HG02852 (cell line): ENCODE data around the gene RPS6KA3.

Experiments
- ATAC-seq: cut with Tn5 transposase; IDR thresholded peaks from one replicate; pipeline ENCODE4 v1.9.1; 2021; ENCODE audit warnings: mild to moderate bottlenecking, moderate library complexity; ENCODE audit not compliant: unreplicated experiment

The RPS6KA3 gene

GRCh38 chrX:20266810-20267606, at the start of gene RPS6KA3:
RPS6KA3 (minus strand) TSS chrX:20266909; CDS start chrX:20266632, 277 bp downstream.
- ATAC-seq: peak; percentile 77

DNA sequence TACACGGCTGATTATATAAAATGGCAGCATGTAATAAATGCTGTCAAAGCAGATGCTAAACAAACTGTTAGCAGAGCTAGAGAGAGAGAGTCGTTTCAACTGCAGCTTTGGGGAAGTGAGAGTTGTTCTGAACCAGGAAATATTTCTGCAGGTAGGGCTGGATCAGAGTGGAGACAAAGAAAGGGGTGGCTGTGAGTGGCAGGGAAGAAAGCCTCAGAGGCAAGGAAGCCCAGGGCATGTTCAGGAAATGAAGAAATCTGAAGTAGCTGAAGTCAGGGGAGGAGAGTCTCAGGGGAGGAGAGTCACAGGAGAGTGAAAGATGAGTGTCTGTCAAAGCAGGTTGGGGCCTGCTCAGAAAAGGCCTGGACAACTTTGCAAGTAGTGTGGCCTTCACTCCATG, 48.4 kb upstream of the RPS6KA3 start:
- peak; percentile 88 for ATAC-seq

DNA sequence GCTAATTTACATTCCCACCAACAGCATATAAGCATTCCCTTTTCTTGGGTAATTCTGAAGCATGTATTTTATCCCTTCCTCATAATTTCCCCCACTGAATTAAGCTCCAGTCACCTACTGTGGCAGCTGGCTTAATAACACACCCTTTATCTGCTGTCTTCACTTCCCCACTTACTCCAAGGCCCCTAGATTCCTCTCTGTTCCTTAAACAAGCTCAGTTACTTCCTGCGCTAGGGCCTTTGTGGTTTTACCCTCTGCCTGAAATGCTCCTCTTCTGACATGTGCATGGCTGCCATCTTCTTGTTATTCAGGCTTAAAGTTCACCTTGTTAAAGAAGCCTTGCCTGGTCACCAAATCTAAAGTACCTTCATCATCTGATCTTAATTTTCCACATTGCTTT, 47.2 kb upstream of the RPS6KA3 start:
- no peak for ATAC-seq

- ATAC-seq: no peak
Observed at GRCh38 chrX:20312018-20312417, 45.3 kb upstream of the RPS6KA3 start.

DNA sequence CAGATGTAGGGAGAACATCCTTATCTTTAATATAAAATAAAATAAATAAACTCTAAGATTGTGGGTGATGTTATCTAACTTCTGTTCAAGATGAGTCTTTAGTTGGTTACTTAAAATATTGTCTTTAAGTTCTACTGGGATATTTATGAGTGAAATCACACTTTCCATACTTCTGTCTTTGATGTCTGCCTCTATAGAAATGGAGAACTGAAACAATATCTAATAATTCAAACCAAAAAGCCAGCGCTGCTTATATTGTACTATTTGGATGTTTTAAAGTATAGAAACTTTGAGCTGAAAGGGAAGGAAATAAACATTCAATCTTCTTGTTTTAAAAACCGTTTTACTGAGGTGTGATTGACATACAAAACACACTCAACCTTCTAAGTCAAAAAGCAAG, 44.8 kb upstream of the RPS6KA3 start:
- no peak for ATAC-seq

DNA sequence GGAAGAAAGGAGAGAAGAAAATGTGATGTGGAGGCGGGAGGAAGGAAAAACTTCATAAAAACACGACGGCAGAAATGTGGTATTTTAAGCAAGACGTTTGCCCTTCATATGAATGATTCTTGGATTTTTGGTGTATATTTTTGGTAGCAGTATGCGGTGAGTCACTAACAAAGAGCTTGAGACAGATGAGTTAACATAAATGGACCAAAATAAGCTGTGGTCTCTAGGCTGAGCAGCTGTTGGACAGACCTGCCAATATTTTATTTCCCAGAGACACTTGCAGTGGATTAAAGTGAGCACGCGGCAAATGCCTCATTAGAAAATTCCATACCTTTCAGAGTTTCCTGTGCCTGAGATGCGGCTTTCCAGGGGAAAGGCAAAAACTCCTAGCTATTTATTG, 43.1 kb upstream of the RPS6KA3 start:
- ATAC-seq: no peak

GRCh38 chrX:20306668-20307067, 40.0 kb upstream of the RPS6KA3 start:
- ATAC-seq: no peak

GRCh38 chrX:20300822-20301221, 34.1 kb upstream of the RPS6KA3 start:
- no peak for ATAC-seq

DNA sequence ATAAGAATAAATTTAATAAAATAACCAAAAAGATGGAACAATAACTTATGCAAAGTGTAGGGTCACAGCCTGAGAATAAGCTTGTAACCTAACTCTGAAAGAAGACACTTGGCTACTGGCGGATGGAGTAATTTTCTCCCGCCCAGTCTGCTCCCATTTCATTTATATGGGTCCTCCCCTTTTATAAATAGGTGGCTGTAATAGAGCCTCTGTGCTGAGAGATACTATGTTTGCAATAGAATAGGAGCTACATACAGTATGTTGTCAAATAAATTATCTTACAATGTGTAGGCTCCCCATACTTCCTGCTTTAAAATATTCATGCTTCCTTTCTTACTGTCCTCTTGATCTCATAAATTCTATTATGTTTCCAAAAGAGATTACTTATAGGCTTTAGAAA, 28.2 kb upstream of the RPS6KA3 start:
- no peak for ATAC-seq

- ATAC-seq: no peak
Observed at GRCh38 chrX:20294284-20294683, 27.6 kb upstream of the RPS6KA3 start.

DNA sequence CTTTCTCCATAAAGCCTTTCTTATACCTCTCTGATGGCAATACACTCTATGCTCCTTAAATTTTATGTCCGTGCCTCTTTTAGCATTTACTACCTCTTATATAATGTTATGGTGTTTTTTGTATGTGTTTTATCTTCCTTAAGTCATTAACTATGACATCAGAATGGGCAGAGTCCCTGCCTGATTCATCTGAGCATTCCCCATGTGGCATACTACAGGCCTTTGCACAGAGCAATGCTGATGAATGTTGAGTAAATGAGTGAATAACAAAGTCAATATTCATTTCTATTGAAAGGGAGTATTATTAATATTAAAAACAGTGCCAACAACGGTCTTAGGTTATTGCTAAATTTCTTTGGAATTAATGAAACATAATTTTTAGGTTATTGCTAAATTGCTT, 18.8 kb upstream of the RPS6KA3 start:
- ATAC-seq: no peak

DNA sequence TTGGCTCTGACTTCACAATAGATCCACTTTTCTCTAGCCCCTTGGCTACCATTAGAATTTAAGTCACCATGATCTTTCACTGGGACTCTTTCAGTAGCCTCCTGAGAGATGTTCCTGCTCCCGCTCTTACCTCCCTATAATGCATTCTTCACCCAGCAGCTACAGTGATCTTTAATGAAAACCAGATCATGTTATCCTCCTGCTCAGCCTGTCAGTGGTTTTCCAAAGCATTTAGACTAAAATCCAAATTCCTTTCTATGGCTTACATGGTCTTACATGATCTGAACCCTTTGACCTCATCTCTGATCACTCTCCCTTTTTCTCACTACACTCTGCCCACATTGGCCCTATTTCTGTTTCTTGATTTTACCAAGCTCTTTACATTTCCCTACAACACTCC, 18.3 kb upstream of the RPS6KA3 start:
- no peak for ATAC-seq

- ATAC-seq: no peak
Observed at GRCh38 chrX:20284444-20284843, 17.7 kb upstream of the RPS6KA3 start.

GRCh38 chrX:20280938-20281337, 14.2 kb upstream of the RPS6KA3 start:
- no peak for ATAC-seq

GRCh38 chrX:20274121-20274520, 7.4 kb upstream of the RPS6KA3 start:
- no peak for ATAC-seq

GRCh38 chrX:20271730-20272129, 5.0 kb upstream of the RPS6KA3 start:
- no peak for ATAC-seq

GRCh38 chrX:20271186-20271585, 4.5 kb upstream of the RPS6KA3 start:
- no peak for ATAC-seq

DNA sequence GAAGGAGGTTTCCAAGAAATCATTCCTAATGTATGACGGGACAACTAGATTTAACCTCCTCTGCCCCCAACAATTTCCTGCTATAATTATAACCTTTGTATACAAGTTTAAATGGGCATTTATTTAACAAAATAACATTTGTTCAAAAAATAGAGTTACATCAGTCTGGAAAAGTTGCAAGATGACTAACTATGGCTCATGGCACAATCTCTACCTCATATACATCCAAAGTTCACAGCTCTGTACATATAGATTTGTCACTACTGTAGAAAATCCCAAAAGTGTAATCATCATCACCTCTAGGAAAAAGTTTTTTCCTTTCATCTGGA, 3.8 kb upstream of the RPS6KA3 start:
- ATAC-seq: no peak

DNA sequence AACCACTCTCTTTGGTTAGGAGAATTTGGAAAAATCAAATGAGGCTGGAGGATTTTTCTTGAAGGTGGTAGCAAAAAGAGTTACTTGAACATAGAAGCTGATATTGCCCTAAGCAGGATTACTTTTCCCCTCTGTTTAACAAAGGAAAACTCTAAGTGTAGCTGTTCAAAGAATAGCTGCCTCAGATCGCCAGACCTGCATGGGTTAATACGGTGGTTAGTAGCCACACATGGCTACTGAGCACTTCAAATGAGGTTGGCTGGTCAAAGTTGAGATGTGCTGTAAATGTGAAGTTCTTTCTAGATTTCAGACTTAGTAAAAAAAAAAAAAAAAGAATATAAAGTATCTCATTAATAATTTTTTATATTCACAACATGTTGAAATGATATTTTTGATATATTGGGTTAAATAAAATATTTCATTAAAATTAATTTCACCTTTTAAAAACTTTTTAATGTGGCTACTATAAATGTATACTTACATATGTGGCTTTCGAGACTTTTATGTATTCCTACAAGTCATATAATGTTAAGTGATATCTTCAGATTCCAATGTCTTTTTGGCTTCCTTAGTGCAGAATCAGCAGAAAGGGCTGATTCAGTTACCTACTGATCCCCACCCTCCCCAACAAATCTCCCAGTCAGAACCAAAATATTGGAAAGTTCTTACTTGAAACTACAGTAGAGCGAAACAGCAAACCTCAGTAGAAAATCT, 3.3 kb upstream of the RPS6KA3 start:
- ATAC-seq: no peak

DNA sequence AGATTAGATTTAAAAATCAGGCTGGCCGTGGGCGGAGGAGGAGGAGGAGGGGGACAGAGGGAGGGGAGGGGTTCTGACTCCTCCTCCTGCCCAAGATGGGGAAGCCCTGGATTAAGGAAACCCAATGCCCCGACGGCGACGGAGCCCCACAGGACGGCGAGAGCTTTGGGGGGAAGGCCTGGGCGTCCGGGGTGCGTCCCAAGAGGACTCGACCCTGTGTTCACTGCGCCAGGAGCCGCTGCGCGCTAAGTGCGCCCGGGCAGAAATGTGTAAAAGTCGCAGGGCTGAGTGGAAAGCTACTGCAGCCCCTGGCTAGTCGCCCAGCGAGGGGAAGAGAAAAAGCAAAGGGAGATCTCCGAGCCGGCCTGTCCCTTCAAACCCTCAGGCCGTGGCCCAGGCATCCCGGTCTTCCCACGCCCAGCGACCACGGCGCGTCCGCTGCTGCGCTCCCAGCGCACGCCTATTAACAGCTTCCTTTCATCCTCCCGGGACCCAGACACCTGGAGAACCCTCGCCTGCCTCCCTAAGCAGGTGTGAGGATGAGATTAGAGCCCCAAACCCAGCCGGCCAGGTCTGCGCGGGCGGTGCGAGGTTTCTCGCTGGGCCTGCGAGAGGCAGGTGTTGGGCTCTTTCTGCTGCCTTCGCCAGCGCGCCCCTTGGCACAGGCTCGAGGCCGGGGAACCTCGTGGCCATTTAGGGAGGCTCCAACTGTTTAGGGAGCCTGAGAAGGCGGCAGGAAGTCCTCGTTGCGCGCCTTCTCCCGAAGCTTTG, 1.4 kb upstream of the RPS6KA3 start:
- no peak for ATAC-seq

- no peak for ATAC-seq
Observed at GRCh38 chrX:20267607-20267930, 860 bp upstream of the RPS6KA3 start.
